ENCODE data around the gene ATP7B. TPM values are rescaled to one million over a fixed set of nuclear protein-coding genes. Genes with fewer than 3 reads are reported as not detected.

ATP7B gene
- total RNA-seq, 1 donor from 2014 or later: 19.3 TPM

GRCh38 chr13:51935326-51936171 lies 75.7 kb downstream of the ATP7B start:
- H3K9me3 Mint-ChIP-seq (ENCODE audit: unreplicated experiment): no peaks in the 10 kb centered on the region
- H3K27me3 Mint-ChIP-seq (ENCODE audit: unreplicated experiment): peaks cover 7% of the 10 kb centered on the region
- DNase-seq (ENCODE audit: low spot score): peak; percentile 55
- H3K4me3 Mint-ChIP-seq (ENCODE audit: unreplicated experiment): no peak overlapping the region
- TF ChIP-seq CTCF (IDR thresholded peaks at IDR 0.05; ENCODE audit: unreplicated experiment): no peak
- H3K4me1 Mint-ChIP-seq (ENCODE audit: unreplicated experiment): no peaks in the 10 kb centered on the region
- H3K27ac Mint-ChIP-seq (ENCODE audit: unreplicated experiment): no peak overlapping the region
- H3K36me3 Mint-ChIP-seq (ENCODE audit: low read depth, unreplicated experiment): peaks cover 14% of the 10 kb centered on the region

GRCh38 chr13:51934461-51935087 lies 76.7 kb downstream of the ATP7B start:
- no peak for TF ChIP-seq CTCF (IDR thresholded peaks at IDR 0.05; ENCODE audit: unreplicated experiment)
- H3K27ac Mint-ChIP-seq (ENCODE audit: unreplicated experiment): no peak overlapping the region
- H3K4me3 Mint-ChIP-seq (ENCODE audit: unreplicated experiment): no peak overlapping the region
- H3K27me3 Mint-ChIP-seq (ENCODE audit: unreplicated experiment): peaks cover 7% of the 10 kb centered on the region
- peaks cover 14% of the 10 kb centered on the region for H3K36me3 Mint-ChIP-seq (ENCODE audit: low read depth, unreplicated experiment)
- no peaks in the 10 kb centered on the region for H3K9me3 Mint-ChIP-seq (ENCODE audit: unreplicated experiment)
- no peak for DNase-seq (ENCODE audit: low spot score)
- no peaks in the 10 kb centered on the region for H3K4me1 Mint-ChIP-seq (ENCODE audit: unreplicated experiment)

- no peak overlapping the region for H3K27ac Mint-ChIP-seq (ENCODE audit: unreplicated experiment)
- H3K36me3 Mint-ChIP-seq (ENCODE audit: low read depth, unreplicated experiment): peaks cover 10% of the 10 kb centered on the region
- H3K4me3 Mint-ChIP-seq (ENCODE audit: unreplicated experiment): no peak overlapping the region
- no peak for DNase-seq (ENCODE audit: low spot score)
- peaks cover 7% of the 10 kb centered on the region for H3K27me3 Mint-ChIP-seq (ENCODE audit: unreplicated experiment)
- no peak for TF ChIP-seq CTCF (IDR thresholded peaks at IDR 0.05; ENCODE audit: unreplicated experiment)
- H3K4me1 Mint-ChIP-seq (ENCODE audit: unreplicated experiment): no peaks in the 10 kb centered on the region
- no peaks in the 10 kb centered on the region for H3K9me3 Mint-ChIP-seq (ENCODE audit: unreplicated experiment)
Observed at GRCh38 chr13:51933466-51934058, 77.7 kb downstream of the ATP7B start.

- no peak overlapping the region for H3K4me3 Mint-ChIP-seq (ENCODE audit: unreplicated experiment)
- no peaks in the 10 kb centered on the region for H3K9me3 Mint-ChIP-seq (ENCODE audit: unreplicated experiment)
- H3K36me3 Mint-ChIP-seq (ENCODE audit: low read depth, unreplicated experiment): no peaks in the 10 kb centered on the region
- peaks cover 4% of the 10 kb centered on the region for H3K27me3 Mint-ChIP-seq (ENCODE audit: unreplicated experiment)
- peaks cover 2% of the 10 kb centered on the region for H3K4me1 Mint-ChIP-seq (ENCODE audit: unreplicated experiment)
- DNase-seq (ENCODE audit: low spot score): no peak
- H3K27ac Mint-ChIP-seq (ENCODE audit: unreplicated experiment): no peak overlapping the region
- TF ChIP-seq CTCF (IDR thresholded peaks at IDR 0.05; ENCODE audit: unreplicated experiment): no peak
Observed at GRCh38 chr13:51932231-51932630, 79.0 kb downstream of the ATP7B start.

All from endothelial cell (in vitro differentiated cells).